ENCODE results near the gene TNN.

TNN gene

DNA sequence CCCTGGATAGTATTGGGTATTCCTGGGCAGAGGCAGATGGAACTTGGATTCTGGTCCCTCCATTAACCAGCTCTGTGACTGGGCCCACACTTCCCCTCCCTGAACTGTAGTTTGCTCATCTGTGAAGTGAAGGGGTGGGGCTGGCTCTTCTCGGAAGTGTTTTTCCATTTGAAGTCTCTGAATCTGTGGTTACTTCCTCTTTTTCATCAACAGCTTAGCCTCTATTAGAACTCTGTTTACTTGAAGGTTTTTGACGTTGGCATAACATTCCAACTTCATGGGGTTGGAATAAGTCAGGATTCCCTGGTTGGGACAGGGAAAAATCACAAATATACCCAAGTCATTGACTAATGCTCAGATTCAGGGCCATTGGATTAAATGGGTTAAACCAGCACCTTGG lies 121.3 kb downstream of the TNN start:
- ChIA-PET CTCF (no interaction called here), POLR2A (no interaction called here)
- no peak for TF ChIP-seq FOXM1 (IDR thresholded peaks at IDR 0.05; ENCODE audit: borderline replicate concordance)
- no peak for TF ChIP-seq FOXK2 (IDR thresholded peaks at IDR 0.05)
- no peak for TF ChIP-seq TARDBP (IDR thresholded peaks at IDR 0.05)
- TF ChIP-seq BHLHE40 (IDR thresholded peaks at IDR 0.05; ENCODE audit: borderline replicate concordance): no peak
- TF ChIP-seq, protein P1, sequence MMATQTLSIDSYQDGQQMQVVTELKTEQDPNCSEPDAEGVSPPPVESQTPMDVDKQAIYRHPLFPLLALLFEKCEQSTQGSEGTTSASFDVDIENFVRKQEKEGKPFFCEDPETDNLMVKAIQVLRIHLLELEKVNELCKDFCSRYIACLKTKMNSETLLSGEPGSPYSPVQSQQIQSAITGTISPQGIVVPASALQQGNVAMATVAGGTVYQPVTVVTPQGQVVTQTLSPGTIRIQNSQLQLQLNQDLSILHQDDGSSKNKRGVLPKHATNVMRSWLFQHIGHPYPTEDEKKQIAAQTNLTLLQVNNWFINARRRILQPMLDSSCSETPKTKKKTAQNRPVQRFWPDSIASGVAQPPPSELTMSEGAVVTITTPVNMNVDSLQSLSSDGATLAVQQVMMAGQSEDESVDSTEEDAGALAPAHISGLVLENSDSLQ (IDR thresholded peaks at IDR 0.05): no peak
- no peak for TF ChIP-seq ELF4 (IDR thresholded peaks at IDR 0.05)
- TF ChIP-seq FOXA1 (IDR thresholded peaks at IDR 0.05): no peak
- no peak for TF ChIP-seq NFRKB (IDR thresholded peaks at IDR 0.05)
- no peak for TF ChIP-seq L3MBTL2 (conservative IDR thresholded peaks at IDR 0.05)
- no peak for TF ChIP-seq ZNF384 (IDR thresholded peaks at IDR 0.05)
- no peak for TF ChIP-seq SP1 (IDR thresholded peaks at IDR 0.05)
- TF ChIP-seq ARNT (IDR thresholded peaks at IDR 0.05): no peak
- no peak for DNase-seq (ENCODE audit: extremely low spot score)

DNA sequence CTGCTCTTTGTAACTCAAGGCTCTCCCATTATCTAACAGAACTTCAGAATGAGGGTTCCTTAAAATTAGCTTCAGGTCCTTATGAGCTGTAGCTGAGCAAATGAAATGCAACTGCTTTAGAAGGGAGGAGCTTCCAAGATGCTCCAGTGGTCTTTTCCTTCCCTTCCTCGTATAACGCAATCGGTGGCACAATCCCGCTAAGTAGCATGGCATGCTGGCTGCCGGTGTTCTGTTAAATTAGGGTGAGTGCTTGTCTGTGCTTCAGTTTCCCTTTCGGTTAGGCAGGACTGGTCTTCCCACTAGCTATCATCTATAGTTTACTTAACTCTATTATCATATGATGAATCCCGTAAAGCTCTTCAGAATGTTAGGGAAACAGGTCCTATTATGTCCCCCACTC lies 124.0 kb downstream of the TNN start:
- ChIA-PET CTCF (interaction anchor here (0.6 kb wide), 1 partner anchor 90 kb away, joined by 5 read pairs; no protein-coding TSS in a partner anchor), POLR2A (interaction anchor here (0.8 kb wide), 1 partner anchor 8 kb away, joined by 3 read pairs; no protein-coding TSS in a partner anchor)
- TF ChIP-seq FOXK2 (IDR thresholded peaks at IDR 0.05) (no peak), FOXA1 (IDR thresholded peaks at IDR 0.05) (no peak), BHLHE40 (IDR thresholded peaks at IDR 0.05; ENCODE audit: borderline replicate concordance) (no peak), L3MBTL2 (conservative IDR thresholded peaks at IDR 0.05) (no peak), ZNF384 (IDR thresholded peaks at IDR 0.05) (no peak)
- no peak for DNase-seq (ENCODE audit: extremely low spot score)

DNA sequence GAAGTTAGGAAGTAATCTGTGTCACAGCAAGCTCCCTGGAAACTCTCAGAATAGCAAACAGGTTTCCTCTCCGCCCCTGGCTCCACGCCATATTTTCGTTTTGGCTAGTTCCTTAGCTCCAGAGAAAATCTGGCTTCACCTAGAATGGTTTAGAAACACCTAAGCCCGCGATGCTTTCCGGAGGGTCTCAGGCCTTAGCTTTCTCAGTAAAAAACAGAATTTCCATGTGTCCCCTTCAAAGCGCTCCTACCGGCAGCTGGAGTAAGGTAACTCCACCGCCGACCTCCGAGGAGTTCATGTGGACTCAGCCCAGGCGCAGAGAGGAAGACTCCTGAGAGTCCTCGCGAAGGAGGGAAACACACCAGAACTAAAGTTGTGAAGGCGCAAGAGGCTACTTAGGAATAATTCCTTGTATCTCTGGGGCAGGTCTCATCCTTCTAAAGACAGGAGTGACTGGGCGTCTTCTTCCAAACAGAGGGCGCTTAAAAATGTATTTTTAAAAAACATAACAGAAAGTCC lies 124.5 kb downstream of the TNN start:
- TF ChIP-seq ZNF384 (IDR thresholded peaks at IDR 0.05) (no peak), NFRKB (IDR thresholded peaks at IDR 0.05) (no peak), LEF1 (IDR thresholded peaks at IDR 0.05; ENCODE audit: borderline replicate concordance) (no peak)
- POLR2A ChIA-PET: interaction anchor here (0.8 kb wide), 1 partner anchor 9 kb away, joined by 3 read pairs; no protein-coding TSS in a partner anchor
- peak; percentile 32 for DNase-seq (ENCODE audit: extremely low spot score)
- CTCF ChIA-PET: no interaction called here

DNA sequence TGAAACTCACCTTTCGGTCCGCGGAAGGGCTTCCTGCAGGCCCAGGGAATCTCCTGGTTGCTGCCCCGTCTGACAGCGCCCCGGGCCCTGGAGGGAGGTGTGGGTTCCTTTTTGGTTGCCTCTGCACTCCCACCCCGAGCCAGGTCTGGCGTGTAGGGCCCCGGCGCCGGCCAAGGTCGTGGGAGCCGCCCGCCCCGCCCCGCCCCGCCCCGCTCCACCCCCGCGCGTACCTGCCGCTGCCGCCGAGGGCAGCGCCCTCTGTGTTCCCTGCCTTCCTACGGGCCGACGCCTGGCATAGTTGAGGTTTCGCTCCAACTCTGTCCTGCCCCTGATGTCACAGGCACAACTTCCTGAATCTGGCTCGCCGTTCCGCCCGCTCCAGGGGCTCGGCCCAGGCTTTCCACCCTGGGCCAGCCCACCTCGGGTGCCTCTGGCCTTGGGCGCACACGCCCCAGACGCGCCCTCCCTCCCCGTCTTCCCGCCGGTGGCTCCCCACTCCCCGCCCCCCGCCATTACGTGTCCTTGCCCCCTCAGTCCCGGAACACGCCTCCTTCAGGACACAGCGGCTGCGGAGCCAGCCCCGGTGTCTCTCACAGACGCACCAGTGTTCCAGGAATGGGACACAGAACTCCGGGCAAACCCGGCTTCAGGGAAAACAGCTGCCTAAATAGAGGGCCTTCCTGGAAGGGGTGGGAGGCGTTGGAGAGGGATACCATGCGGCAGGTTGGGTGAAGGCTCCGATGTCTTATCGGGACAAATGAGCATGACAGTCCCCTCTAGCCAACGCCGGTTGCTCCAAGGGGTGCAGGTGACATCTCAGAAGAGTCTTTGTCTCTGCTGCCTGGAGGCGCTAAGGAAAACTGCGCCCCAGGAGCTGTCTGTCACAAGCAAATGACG lies 125.2 kb downstream of the TNN start, which contains the start of gene KIAA0040:
TSS of gene KIAA0040 (minus strand) at position 147 of the 897 bp plus-strand sequence. CDS start 31,763 bp downstream, outside the sequence.
- DNase-seq (ENCODE audit: extremely low spot score): peak; percentile 65
- ChIA-PET POLR2A (interaction anchor here (0.8 kb wide), 1 partner anchor 10 kb away, joined by 3 read pairs; no protein-coding TSS in a partner anchor), CTCF (no interaction called here)
- TF ChIP-seq FOXK2 (IDR thresholded peaks at IDR 0.05): no peak
- peak; percentile 48 for TF ChIP-seq L3MBTL2 (conservative IDR thresholded peaks at IDR 0.05)

DNA sequence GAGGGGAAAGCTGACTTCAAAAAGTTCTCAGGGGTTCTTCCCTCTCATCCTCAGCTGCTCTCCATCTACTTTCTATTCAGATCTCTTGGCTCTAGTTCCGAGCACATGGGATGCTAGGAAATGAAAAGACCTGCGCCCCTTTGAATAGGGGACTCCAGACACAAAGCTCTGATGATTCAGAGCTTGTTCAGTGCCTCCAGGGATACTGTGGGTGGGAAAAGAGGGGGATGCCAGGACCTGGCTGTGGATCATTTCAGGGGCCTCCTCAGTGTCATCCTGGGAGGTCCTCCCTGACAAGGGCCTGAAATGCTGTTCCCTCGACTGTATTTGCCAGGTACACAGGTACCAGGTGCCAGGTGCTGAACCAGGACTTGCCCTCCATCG lies 125.9 kb downstream of the TNN start:
- TF ChIP-seq LEF1 (IDR thresholded peaks at IDR 0.05; ENCODE audit: borderline replicate concordance): no peak
- no peak for TF ChIP-seq SP1 (IDR thresholded peaks at IDR 0.05)
- TF ChIP-seq, protein P1 (IDR thresholded peaks at IDR 0.05): no peak
- TF ChIP-seq FOXA1 (IDR thresholded peaks at IDR 0.05): no peak
- no peak for TF ChIP-seq ZNF384 (IDR thresholded peaks at IDR 0.05)
- no peak for TF ChIP-seq CTBP1 (IDR thresholded peaks at IDR 0.05; ENCODE audit: borderline replicate concordance)
- no peak for DNase-seq (ENCODE audit: extremely low spot score)
- POLR2A ChIA-PET: no interaction called here
- CTCF ChIA-PET: no interaction called here

DNA sequence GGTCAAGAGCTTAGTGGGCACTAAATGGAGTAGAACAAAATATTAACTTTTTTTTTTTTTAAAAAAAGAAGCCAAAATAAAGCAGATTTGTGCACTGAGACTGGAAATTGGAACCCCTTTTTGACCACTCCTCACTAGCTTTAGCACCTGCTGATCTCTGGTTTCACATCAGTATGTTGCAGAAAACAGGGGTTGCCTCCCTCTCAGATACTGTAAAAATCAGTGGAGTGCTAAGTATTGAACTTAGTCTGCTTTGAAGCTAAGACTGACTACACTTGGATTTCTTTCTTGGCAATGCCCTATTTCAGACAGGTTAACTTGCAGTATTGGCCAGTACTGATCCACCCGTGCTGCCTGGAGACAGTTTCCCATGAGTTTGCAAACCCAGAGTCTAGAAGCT lies 127.6 kb downstream of the TNN start:
- TF ChIP-seq LEF1 (IDR thresholded peaks at IDR 0.05; ENCODE audit: borderline replicate concordance) (no peak), HDGF (IDR thresholded peaks at IDR 0.05; ENCODE audit: borderline replicate concordance) (no peak), SUZ12 (IDR thresholded peaks at IDR 0.05) (no peak), FOXM1 (IDR thresholded peaks at IDR 0.05; ENCODE audit: borderline replicate concordance) (no peak), FOXK2 (IDR thresholded peaks at IDR 0.05) (no peak), ZNF384 (IDR thresholded peaks at IDR 0.05) (no peak), ELF4 (IDR thresholded peaks at IDR 0.05) (no peak), NFRKB (IDR thresholded peaks at IDR 0.05) (no peak), TARDBP (IDR thresholded peaks at IDR 0.05) (no peak), FOXA1 (IDR thresholded peaks at IDR 0.05) (no peak)
- TF ChIP-seq, protein P1 (IDR thresholded peaks at IDR 0.05): no peak
- no peak for DNase-seq (ENCODE audit: extremely low spot score)
- CTCF ChIA-PET: interaction anchor here (0.7 kb wide), 1 partner anchor 14 kb away, joined by 4 read pairs; no protein-coding TSS in a partner anchor
- POLR2A ChIA-PET: interaction anchor here (0.6 kb wide), 1 partner anchor 1142 kb away, joined by 3 read pairs; no protein-coding TSS in a partner anchor

DNA sequence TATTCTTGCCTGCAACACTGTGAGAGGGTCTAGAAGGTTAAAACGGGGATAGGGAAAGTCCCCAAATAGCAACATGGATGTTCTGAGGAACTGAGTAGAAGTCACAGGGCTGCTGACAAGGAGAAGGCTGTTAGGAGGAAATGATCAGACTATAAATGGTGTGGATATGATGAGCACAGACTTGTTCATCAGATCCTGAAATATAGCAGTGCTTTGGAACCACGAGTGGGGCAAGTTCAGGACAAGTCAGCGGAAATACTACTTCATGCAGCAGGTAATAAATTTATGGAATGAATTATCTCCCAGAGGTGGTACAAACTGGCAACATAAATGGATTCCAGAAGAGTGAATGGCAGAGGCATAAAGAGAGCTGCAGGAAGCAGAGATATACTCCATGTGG lies 128.2 kb downstream of the TNN start:
- ChIA-PET POLR2A (no interaction called here), CTCF (no interaction called here)
- TF ChIP-seq SP1 (IDR thresholded peaks at IDR 0.05) (no peak), TARDBP (IDR thresholded peaks at IDR 0.05) (no peak), SUZ12 (IDR thresholded peaks at IDR 0.05) (no peak), FOXK2 (IDR thresholded peaks at IDR 0.05) (no peak), L3MBTL2 (conservative IDR thresholded peaks at IDR 0.05) (no peak), HDGF (IDR thresholded peaks at IDR 0.05; ENCODE audit: borderline replicate concordance) (no peak), ELF4 (IDR thresholded peaks at IDR 0.05) (no peak), CTBP1 (IDR thresholded peaks at IDR 0.05; ENCODE audit: borderline replicate concordance) (no peak), ARNT (IDR thresholded peaks at IDR 0.05) (no peak), LEF1 (IDR thresholded peaks at IDR 0.05; ENCODE audit: borderline replicate concordance) (no peak), NFRKB (IDR thresholded peaks at IDR 0.05) (no peak), FOXM1 (IDR thresholded peaks at IDR 0.05; ENCODE audit: borderline replicate concordance) (no peak), ZNF384 (IDR thresholded peaks at IDR 0.05) (no peak), FOXA1 (IDR thresholded peaks at IDR 0.05) (no peak)
- TF ChIP-seq, protein P1 (IDR thresholded peaks at IDR 0.05): no peak
- no peak for DNase-seq (ENCODE audit: extremely low spot score)

All from HEK293T (cell line).